ENCODE data around the gene LOC101059915.

LOC101059915 gene

DNA sequence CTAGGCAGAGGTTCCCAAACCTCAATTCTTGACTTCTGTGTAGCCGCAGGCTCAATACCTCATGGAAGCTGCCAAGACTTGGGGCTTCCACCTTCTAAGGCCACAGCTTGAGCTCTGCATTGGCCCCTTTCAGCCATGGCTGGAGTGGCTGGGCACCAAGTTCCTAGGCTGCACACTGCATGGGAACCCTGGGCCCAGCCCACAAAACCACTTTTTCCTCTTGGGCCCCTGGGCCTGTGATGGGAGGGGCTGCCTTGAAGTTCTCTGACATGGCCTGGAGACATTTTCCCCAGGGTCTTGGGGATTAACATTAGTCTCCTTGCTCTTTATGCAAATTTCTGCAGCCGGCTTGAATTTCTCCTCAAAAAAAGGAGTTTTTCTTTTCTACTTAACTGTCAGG, 14.0 kb upstream of the LOC101059915 start:
- no peak for ATAC-seq
- ChIA-PET POLR2A (no interaction called here), CTCF (ENCODE audit: low intra/inter-chr PET ratio, low total read pairs) (interaction anchor here (1.0 to 1.7 kb wide), 2 partner anchors 36 to 90 kb away, joined by 3 to 6 read pairs; no protein-coding TSS in a partner anchor)
- in situ Hi-C loops (cut with HindIII; ENCODE audit: extremely low pct_ligation_motif_present, low pct_unique_long_range_greater_than_20kb) (no loop called here), intact Hi-C loops (cut with micrococcal nuclease; ENCODE audit: unreplicated experiment) (loop anchor here (5.0 kb wide), 1 partner anchor 81 kb away; no protein-coding TSS in a partner anchor)
- 94% methylated on average over 1 of the region's 2 CpGs for WGBS (ENCODE audit: low lambda C conversion rate)
- Histone ChIP-seq H3K4me2 (ENCODE audit: low read depth, low read length) (no peak overlapping the region), H3K27ac (ENCODE audit: extremely low read length, insufficient read depth, low read length) (no peak overlapping the region), H3K9me3 (ENCODE audit: low read length) (no peaks in the 10 kb centered on the region), H3K79me2 (ENCODE audit: insufficient read depth, low read length) (no peaks in the 10 kb centered on the region), H3K27me3 (ENCODE audit: control insufficient read depth in 1 of 2, insufficient read depth in 2 of 2, low read length in 2 of 2) (0 out of 5 replicates have a peak, but pooled peaks cover 0 to 3% of the 10 kb centered on the region in 2 experiments), H3K9ac (ENCODE audit: insufficient read depth, low read depth, low read length) (no peak overlapping the region), H2AFZ (ENCODE audit: low read length) (no peak overlapping the region), H3K4me1 (ENCODE audit: insufficient read depth, low read length) (no peaks in the 10 kb centered on the region), H3K36me3 (replicated peaks in 1 of 2; ENCODE audit: control insufficient read depth in 1 of 2, insufficient read depth in 2 of 2, low read length in 2 of 2) (no peaks in the 10 kb centered on the region), H4K20me1 (ENCODE audit: insufficient read depth, low read length) (no peaks in the 10 kb centered on the region), H3K4me3 (replicated peaks in 1 of 3; ENCODE audit: insufficient read depth in 1 of 3, low read depth in 2 of 3, low read length in 3 of 3) (no peak overlapping the region)
- TF ChIP-seq ZNF543 (CRISPR knock-in tag; IDR thresholded peaks at IDR 0.05) (no peak), ZNF337 (CRISPR knock-in tag; IDR thresholded peaks at IDR 0.05; ENCODE audit: borderline replicate concordance, low read depth) (no peak), ARID3A (IDR thresholded peaks at IDR 0.05; ENCODE audit: low read depth, low read length) (no peak), ZNF264 (CRISPR knock-in tag; IDR thresholded peaks at IDR 0.05) (no peak), ZNF446 (CRISPR knock-in tag; IDR thresholded peaks at IDR 0.05) (no peak), ZNF576 (CRISPR knock-in tag; IDR thresholded peaks at IDR 0.05) (no peak), HNRNPK (IDR thresholded peaks at IDR 0.05; ENCODE audit: low read depth, low read length, poor library complexity, severe bottlenecking) (no peak)
- TF ChIP-seq, protein P1, sequence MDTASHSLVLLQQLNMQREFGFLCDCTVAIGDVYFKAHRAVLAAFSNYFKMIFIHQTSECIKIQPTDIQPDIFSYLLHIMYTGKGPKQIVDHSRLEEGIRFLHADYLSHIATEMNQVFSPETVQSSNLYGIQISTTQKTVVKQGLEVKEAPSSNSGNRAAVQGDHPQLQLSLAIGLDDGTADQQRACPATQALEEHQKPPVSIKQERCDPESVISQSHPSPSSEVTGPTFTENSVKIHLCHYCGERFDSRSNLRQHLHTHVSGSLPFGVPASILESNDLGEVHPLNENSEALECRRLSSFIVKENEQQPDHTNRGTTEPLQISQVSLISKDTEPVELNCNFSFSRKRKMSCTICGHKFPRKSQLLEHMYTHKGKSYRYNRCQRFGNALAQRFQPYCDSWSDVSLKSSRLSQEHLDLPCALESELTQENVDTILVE (CRISPR knock-in tag; IDR thresholded peaks at IDR 0.05): no peak
- TF ChIP-seq, protein P2, sequence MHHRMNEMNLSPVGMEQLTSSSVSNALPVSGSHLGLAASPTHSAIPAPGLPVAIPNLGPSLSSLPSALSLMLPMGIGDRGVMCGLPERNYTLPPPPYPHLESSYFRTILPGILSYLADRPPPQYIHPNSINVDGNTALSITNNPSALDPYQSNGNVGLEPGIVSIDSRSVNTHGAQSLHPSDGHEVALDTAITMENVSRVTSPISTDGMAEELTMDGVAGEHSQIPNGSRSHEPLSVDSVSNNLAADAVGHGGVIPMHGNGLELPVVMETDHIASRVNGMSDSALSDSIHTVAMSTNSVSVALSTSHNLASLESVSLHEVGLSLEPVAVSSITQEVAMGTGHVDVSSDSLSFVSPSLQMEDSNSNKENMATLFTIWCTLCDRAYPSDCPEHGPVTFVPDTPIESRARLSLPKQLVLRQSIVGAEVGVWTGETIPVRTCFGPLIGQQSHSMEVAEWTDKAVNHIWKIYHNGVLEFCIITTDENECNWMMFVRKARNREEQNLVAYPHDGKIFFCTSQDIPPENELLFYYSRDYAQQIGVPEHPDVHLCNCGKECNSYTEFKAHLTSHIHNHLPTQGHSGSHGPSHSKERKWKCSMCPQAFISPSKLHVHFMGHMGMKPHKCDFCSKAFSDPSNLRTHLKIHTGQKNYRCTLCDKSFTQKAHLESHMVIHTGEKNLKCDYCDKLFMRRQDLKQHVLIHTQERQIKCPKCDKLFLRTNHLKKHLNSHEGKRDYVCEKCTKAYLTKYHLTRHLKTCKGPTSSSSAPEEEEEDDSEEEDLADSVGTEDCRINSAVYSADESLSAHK (CRISPR knock-in tag; IDR thresholded peaks at IDR 0.05; ENCODE audit: borderline replicate concordance): no peak
- no peak for DNase-seq (ENCODE audit: low spot score)
- no peak for FAIRE-seq
- BruUV-seq (replicated peaks): no TSS peak
